Left forelimb (tissue), 1 donor: ENCODE results near the gene RAD9A.

Experiments
- DNase-seq: peaks from one replicate; pipeline ENCODE4 v3.0.0-alpha.2; 2018; ENCODE audit warnings: low spot score

Gene RAD9A

GRCh38 chr11:67391304-67392182 is at the start of gene RAD9A:
TSS of gene RAD9A (plus strand) at chr11:67391986. CDS start at chr11:67392045, 59 bp downstream.
- peak; percentile 94 for DNase-seq

- no peak for DNase-seq
Measured at GRCh38 chr11:67344264-67344663, 47.5 kb upstream of the RAD9A start.

GRCh38 chr11:67345247-67345919 is 46.4 kb upstream of the RAD9A start:
- DNase-seq: no peak

GRCh38 chr11:67345920-67346819 is 45.6 kb upstream of the RAD9A start:
- DNase-seq: no peak

- no peak for DNase-seq
Measured at GRCh38 chr11:67347964-67348749, 43.6 kb upstream of the RAD9A start.

GRCh38 chr11:67349036-67349435 is 42.8 kb upstream of the RAD9A start:
- DNase-seq: no peak

- DNase-seq: no peak
Measured at GRCh38 chr11:67349457-67349856, 42.3 kb upstream of the RAD9A start.

GRCh38 chr11:67349928-67350465 is 41.8 kb upstream of the RAD9A start:
- DNase-seq: no peak

- no peak for DNase-seq
Measured at GRCh38 chr11:67351275-67352005, 40.3 kb upstream of the RAD9A start.

- DNase-seq: no peak
Measured at GRCh38 chr11:67352546-67353316, 39.1 kb upstream of the RAD9A start.

- DNase-seq: peak; percentile 98
Measured at GRCh38 chr11:67353317-67354074, 38.3 kb upstream of the RAD9A start, which contains the start of gene POLD4. TSS of gene POLD4 (minus strand) at chr11:67353546. CDS start at chr11:67353399, 147 bp downstream.

GRCh38 chr11:67354075-67355022 is 37.4 kb upstream of the RAD9A start:
- DNase-seq: no peak

GRCh38 chr11:67355023-67355793 is 36.6 kb upstream of the RAD9A start:
- DNase-seq: no peak

- no peak for DNase-seq
Measured at GRCh38 chr11:67355794-67356386, 35.9 kb upstream of the RAD9A start.

GRCh38 chr11:67356387-67356863 is 35.4 kb upstream of the RAD9A start:
- no peak for DNase-seq

- no peak for DNase-seq
Measured at GRCh38 chr11:67356864-67357561, 34.8 kb upstream of the RAD9A start.
